ENCODE results near the gene IGSF3. TPM values are rescaled to one million over a fixed set of nuclear protein-coding genes. Genes with fewer than 3 reads are reported as not detected.
"Not testable (repeated sequence)": the region's sequence is repeated elsewhere in the genome, so short reads cannot be mapped to it uniquely, and the experiment has no call there.

The IGSF3 gene
- total RNA-seq, 1 experiment from 2014 or later: 39.8 TPM

GRCh38 chr1:116664366-116664977 lies 3.1 kb downstream of the IGSF3 start:
- no peak for DNase-seq (ENCODE audit: low read depth)

DNA sequence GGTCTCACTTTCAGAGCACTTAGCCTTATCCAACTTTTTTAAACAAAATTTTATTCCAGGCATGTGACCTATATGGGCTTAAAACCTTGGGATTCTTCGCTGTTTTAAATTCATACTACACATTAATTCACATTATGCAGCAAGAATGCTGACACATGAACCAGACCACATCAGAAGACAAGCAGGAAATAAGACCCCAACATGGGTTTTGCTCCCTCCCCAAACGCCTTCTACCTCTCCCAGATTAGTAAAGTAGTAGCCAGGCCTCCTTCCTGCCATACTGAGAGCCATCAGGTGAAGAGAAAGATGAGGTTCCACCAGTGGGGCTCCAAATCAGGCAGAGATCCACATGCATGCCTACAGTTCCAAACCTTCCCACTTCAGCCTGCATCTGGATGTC lies 3.7 kb downstream of the IGSF3 start:
- DNase-seq (ENCODE audit: low read depth): no peak

GRCh38 chr1:116661633-116662032 lies 5.9 kb downstream of the IGSF3 start:
- no peak for DNase-seq (ENCODE audit: low read depth)

- DNase-seq (ENCODE audit: low read depth): not testable (repeated sequence)
These were observed 8.9 kb downstream of the IGSF3 start for GRCh38 chr1:116658645-116659044.

- DNase-seq (ENCODE audit: low read depth): not testable (repeated sequence)
These were observed 9.7 kb downstream of the IGSF3 start for GRCh38 chr1:116657836-116658235.

DNA sequence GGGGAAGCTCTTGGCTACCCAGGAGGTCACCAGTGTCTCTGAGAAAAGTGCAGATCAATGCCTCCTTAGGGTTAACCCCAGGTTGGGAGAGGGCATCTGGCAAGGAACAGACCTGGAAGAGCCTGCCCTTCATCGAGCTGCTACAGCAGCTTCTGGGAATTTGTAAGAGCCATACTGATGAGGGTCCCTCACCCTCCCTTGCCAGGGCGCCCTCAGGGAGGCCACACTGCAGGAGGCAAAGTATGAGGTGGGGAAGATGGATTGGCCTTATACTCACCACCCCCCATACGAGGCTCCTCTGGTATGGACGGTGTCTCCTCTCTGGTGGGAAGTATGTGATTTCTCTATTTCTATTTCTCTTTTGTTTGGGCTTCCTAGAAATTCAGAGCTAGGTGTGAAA lies 13.2 kb downstream of the IGSF3 start:
- DNase-seq (ENCODE audit: low read depth): no peak

DNA sequence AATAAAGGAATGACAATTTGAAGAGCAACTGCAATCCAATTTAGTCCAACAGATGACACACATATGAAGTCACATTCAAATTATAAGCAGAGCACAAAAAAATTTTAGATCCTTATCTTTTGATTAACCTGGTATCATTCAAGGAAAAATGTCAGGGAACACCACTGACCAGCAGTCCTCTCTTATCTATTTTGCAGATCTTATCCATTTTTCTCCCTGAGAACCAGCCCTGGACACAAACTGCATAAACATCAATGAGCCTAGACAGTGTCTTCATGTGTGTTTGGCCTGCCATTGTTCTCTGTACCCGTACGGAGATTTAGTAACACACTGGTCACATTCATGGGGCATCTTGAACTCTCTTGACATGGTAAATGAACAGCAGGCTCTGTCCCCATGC lies 14.9 kb downstream of the IGSF3 start:
- DNase-seq (ENCODE audit: low read depth): not testable (repeated sequence)

GRCh38 chr1:116650781-116651180 lies 16.8 kb downstream of the IGSF3 start:
- DNase-seq (ENCODE audit: low read depth): not testable (repeated sequence)

DNA sequence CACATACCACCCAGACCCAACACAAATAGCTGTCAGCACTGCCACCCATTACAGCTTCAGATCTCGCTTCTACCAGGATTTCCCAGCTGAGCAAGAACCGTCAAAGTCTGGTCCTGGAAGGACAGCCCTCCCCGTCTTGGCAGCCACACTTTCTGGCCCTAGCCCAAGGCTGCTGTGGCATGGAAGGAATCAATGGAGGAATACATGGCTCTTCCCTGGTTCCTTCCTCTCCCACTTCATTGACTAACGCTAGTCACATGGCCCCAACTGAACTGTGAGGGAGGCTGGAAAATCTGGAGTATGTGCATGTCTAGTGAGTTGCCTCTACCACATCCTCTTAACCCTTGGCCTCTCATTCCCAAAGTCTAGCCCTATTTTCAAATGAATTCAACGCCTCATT lies 18.5 kb downstream of the IGSF3 start:
- DNase-seq (ENCODE audit: low read depth): peak; percentile 87

GRCh38 chr1:116648325-116648724 lies 19.2 kb downstream of the IGSF3 start:
- peak; percentile 77 for DNase-seq (ENCODE audit: low read depth)

- DNase-seq (ENCODE audit: low read depth): not testable (repeated sequence)
These were observed 20.3 kb downstream of the IGSF3 start for GRCh38 chr1:116647186-116647585.

- peak; percentile 57 for DNase-seq (ENCODE audit: low read depth)
These were observed 20.8 kb downstream of the IGSF3 start for GRCh38 chr1:116646673-116647170.

DNA sequence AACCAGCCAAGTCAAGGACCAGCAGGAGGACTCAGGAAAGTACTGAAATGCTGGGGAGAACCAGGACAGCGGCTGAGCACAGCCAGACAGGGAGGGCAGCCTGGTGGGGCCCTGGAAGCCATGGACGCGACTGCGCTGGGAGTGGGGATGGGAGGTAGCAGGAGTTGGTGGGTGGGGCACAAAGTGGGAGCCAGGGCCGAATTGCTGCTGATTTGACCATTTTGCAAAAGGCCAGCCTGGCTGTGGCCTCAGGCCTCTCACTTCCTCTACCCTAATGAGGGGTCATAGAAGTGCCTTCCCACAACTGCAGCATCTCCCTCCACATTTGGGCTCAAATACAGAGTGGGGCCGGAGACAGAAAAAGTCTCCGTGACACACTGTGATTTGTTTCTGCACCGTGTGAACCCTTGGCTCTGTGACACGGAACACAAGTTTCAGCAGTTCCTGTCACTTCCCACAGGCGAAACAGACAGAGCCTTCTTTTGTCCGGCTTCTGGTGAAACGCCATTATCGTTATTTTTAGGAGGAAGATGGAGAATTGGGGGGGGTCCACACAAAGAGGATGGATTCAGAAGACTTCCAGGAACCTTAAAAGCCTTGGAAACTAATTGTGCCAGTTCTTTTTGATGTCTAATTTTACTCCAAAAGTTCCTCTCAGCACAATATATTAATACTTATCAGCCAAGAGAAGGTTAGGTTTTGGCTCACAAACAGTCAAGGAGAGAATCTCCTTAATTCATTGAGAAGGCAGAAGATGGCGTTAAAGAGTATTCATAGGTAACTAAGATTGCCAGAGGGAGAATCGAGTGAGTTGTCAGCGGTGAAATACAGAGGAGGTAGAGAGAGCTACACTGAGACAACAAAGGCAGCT lies 21.5 kb downstream of the IGSF3 start:
- DNase-seq (ENCODE audit: low read depth): peak; percentile 60

GRCh38 chr1:116644993-116645392 lies 22.5 kb downstream of the IGSF3 start:
- not testable (repeated sequence) for DNase-seq (ENCODE audit: low read depth)

DNA sequence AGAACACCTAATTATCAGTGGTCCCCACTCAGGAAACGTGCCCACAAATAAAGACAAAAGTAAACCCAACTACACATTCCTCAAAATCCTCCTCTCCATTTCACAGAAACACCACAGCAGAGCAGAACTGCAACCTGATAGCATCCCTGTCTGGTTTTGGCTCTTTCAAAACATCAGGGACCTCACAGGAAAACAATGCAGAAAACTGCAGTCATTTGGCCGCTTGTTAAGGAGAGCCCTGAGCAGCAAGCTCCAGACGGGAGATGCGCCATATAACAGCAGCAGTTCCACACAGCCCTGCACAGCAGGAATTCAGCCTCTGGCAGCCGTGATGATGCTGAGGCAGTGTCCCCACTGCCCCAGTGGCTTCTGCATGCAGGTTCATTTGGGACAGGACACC lies 23.4 kb downstream of the IGSF3 start:
- DNase-seq (ENCODE audit: low read depth): peak; percentile 49

GRCh38 chr1:116643281-116643751 lies 24.2 kb downstream of the IGSF3 start:
- peak; percentile 97 for DNase-seq (ENCODE audit: low read depth)

- peak; percentile 58 for DNase-seq (ENCODE audit: low read depth)
These were observed 24.9 kb downstream of the IGSF3 start for GRCh38 chr1:116642311-116643280.

DNA sequence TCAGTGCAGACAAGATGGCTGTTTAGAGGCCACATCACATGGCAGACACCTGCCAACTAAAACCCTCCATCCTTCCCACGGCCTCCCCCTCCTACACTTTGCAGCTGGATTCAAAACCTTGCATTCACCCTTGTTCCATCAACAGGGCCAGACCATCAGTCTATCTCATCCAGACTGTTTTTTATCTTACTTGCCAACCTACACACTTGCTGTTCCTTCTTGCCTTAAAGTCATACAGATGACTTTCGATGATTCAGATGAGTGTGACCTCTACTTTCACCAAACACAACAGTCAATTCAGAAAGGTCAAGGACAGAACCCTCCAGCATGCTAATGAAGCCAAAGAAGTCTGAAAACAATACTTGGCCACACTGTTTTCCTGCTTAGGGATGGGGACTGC lies 29.9 kb downstream of the IGSF3 start:
- DNase-seq (ENCODE audit: low read depth): peak; percentile 41

- peak; percentile 38 for DNase-seq (ENCODE audit: low read depth)
These were observed 30.9 kb downstream of the IGSF3 start for GRCh38 chr1:116636584-116636983.

GRCh38 chr1:116634386-116634785 lies 33.1 kb downstream of the IGSF3 start:
- DNase-seq (ENCODE audit: low read depth): not testable (repeated sequence)

Data from RPMI7951 (cell line).